ENCODE measurements around the gene SLC12A4.

- TF ChIP-seq CTCF (IDR thresholded peaks at IDR 0.05) (no peak), POLR2A (IDR thresholded peaks at IDR 0.05) (no peak)
Observed at GRCh38 chr16:67945392-67945933, 23.0 kb downstream of the SLC12A4 start.

All from transverse colon (tissue), 3 donors.